ENCODE measurements around the gene CETN1.

- no peak for TF ChIP-seq FOXA1 (IDR thresholded peaks at IDR 0.05)
- TF ChIP-seq L3MBTL2 (conservative IDR thresholded peaks at IDR 0.05) = no peak
- no peak for TF ChIP-seq FOXK2 (IDR thresholded peaks at IDR 0.05)
- TF ChIP-seq HDGF (IDR thresholded peaks at IDR 0.05; ENCODE audit: borderline replicate concordance) = no peak
- no peak for TF ChIP-seq ARNT (IDR thresholded peaks at IDR 0.05)
- TF ChIP-seq PKNOX1 (IDR thresholded peaks at IDR 0.05) = no peak
- no peak for TF ChIP-seq TARDBP (IDR thresholded peaks at IDR 0.05)
- TF ChIP-seq LEF1 (IDR thresholded peaks at IDR 0.05; ENCODE audit: borderline replicate concordance) = no peak
- no peak for TF ChIP-seq ZNF384 (IDR thresholded peaks at IDR 0.05)
- no peak for TF ChIP-seq FOXM1 (IDR thresholded peaks at IDR 0.05; ENCODE audit: borderline replicate concordance)
- no peak for TF ChIP-seq BHLHE40 (IDR thresholded peaks at IDR 0.05; ENCODE audit: borderline replicate concordance)
- TF ChIP-seq SUZ12 (IDR thresholded peaks at IDR 0.05) = no peak
- no peak for TF ChIP-seq SP1 (IDR thresholded peaks at IDR 0.05)
- TF ChIP-seq CTBP1 (IDR thresholded peaks at IDR 0.05; ENCODE audit: borderline replicate concordance) = no peak
Observed at GRCh38 chr18:573385-573784, 6.8 kb upstream of the CETN1 start.

Measured in HEK293T (cell line).